ENCODE data around the gene UCP3.

GRCh38 chr11:73958521-73959141, 50.3 kb downstream of the UCP3 start:
- TF ChIP-seq CTCF (IDR thresholded peaks at IDR 0.05) (no peak), POLR2A (IDR thresholded peaks at IDR 0.05) (no peak), POLR2AphosphoS5 (IDR thresholded peaks at IDR 0.05) (no peak)

Data from breast epithelium (tissue), 3 donors.